Measurements from ENCODE around the gene UBFD1.

The UBFD1 gene

DNA sequence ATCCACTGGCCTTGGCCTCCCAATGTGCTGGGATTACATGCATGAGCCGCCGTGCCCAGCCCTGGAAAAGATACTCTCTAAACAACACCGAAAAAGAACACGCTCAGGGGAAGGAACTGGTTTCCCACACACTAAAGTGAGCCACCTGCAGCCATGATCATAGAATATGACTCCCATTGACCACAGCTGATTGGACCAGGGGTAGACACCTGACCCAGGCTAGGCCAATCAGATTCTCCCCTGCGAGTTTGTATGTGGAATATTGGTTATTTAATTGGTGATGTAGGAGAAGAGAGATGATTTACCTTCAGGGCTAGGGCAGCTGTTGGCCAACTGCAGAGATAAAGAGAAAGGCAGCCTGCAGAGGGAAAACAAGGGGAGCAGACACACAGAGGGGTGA, 38.2 kb upstream of the UBFD1 start:
- no peak overlapping the region for H3K4me3 ChIP-seq (ENCODE audit: low read length)
- TF ChIP-seq, protein P1, sequence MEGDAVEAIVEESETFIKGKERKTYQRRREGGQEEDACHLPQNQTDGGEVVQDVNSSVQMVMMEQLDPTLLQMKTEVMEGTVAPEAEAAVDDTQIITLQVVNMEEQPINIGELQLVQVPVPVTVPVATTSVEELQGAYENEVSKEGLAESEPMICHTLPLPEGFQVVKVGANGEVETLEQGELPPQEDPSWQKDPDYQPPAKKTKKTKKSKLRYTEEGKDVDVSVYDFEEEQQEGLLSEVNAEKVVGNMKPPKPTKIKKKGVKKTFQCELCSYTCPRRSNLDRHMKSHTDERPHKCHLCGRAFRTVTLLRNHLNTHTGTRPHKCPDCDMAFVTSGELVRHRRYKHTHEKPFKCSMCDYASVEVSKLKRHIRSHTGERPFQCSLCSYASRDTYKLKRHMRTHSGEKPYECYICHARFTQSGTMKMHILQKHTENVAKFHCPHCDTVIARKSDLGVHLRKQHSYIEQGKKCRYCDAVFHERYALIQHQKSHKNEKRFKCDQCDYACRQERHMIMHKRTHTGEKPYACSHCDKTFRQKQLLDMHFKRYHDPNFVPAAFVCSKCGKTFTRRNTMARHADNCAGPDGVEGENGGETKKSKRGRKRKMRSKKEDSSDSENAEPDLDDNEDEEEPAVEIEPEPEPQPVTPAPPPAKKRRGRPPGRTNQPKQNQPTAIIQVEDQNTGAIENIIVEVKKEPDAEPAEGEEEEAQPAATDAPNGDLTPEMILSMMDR (IDR thresholded peaks at IDR 0.05; ENCODE audit: insufficient read depth, low read depth, low read length, missing control alignments), result no peak
- no peak for DNase-seq (ENCODE audit: low read depth)

DNA sequence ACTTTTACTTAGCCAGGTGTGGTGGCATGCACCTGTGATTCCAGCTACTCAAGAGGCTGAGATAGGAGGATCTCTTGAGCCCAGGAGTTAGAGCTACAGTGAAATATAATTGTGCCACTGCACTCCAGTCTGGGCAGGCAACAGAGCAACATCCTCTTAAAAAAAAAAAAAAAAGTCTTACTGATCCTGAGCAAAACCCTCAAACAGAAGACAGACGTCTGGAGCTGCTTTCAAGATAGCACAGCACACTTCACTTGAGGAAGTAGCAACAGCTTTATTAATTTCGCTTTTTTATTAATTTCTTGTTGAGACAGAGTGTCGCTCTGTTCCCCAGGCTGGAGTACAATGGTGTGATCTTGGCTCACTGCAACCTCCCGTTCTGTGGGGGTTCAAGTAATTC, 37.0 kb upstream of the UBFD1 start:
- TF ChIP-seq, protein P1 (IDR thresholded peaks at IDR 0.05; ENCODE audit: insufficient read depth, low read depth, low read length, missing control alignments), result no peak
- no peak overlapping the region for H3K4me3 ChIP-seq (ENCODE audit: low read length)
- DNase-seq (ENCODE audit: low read depth), result no peak

DNA sequence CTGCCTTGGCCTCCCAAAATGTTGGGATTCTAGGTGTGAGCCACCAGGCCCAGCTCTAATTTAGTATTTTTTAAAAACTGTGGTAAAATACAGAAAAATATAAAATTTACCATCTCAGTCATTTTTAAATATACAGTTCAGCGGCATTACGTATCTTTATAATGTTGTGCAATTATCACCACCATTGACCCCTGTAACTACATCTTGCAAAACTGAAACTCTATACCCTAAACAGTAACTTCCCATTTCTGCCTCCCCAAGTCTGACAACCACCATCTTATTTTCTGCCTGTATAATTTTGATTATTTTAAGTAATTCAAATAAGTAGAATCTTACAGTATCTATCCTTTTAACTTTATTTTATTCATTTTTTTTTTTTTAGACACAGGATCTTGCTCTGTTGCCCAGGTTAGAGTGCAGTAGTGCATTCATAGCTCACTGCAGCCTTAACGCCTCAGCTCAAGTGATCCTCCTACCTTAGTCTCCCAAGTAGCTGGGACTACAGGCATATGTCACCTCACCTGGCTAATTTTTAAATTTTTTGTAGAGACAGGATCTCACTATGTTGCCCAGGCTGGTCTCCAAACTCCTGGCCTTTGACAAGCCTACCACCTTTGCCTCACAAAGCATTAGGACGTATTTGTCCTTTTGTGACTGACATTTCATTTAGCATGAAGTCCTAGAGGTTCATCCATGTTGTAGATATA, 36.3 kb upstream of the UBFD1 start:
- H3K4me3 ChIP-seq (ENCODE audit: low read length), result no peak overlapping the region
- DNase-seq (ENCODE audit: low read depth), result no peak
- TF ChIP-seq, protein P1 (IDR thresholded peaks at IDR 0.05; ENCODE audit: insufficient read depth, low read depth, low read length, missing control alignments), result no peak

DNA sequence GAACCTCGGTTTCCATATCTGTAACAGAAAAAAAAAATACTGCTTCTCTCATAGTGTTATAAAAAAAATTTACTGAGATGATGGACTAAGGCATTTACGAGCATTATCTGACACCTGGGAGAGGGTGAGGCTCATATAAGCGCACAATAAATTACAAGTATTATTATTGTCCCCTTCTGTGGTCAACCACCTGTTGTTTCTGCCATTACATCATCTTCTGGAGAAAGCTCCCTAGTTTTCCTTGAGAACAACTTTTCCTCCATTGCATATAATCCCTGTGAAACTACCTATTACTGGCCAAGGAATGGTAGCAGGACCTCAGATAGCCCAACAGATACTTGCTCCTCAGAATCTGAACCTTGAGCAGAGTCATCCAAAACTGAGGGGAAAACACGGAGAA, 35.6 kb upstream of the UBFD1 start:
- DNase-seq (ENCODE audit: low read depth), result no peak
- H3K4me3 ChIP-seq (ENCODE audit: low read length), result no peak overlapping the region
- TF ChIP-seq, protein P1 (IDR thresholded peaks at IDR 0.05; ENCODE audit: insufficient read depth, low read depth, low read length, missing control alignments), result no peak

DNA sequence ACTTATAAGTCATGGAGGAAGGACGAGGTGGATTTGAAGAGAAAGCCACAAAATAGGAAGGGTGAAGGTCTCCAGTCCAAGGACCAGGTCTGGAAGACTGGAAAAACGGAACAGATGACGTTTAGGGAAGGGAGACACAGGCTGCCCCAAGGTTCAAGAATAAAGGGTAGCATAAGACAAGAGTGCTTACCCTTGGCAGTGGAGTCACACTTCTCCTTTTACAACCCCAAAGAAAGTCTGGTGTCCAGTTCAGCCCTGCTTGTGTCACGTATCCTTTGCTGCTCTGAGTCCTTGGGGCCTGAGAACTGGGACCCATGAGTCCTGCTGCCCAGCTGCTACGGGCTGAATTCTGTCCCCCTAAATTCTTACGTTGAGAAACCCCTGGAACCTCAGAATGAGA, 34.2 kb upstream of the UBFD1 start:
- no peak for DNase-seq (ENCODE audit: low read depth)
- H3K4me3 ChIP-seq (ENCODE audit: low read length), result no peak overlapping the region
- TF ChIP-seq, protein P1 (IDR thresholded peaks at IDR 0.05; ENCODE audit: insufficient read depth, low read depth, low read length, missing control alignments), result no peak

DNA sequence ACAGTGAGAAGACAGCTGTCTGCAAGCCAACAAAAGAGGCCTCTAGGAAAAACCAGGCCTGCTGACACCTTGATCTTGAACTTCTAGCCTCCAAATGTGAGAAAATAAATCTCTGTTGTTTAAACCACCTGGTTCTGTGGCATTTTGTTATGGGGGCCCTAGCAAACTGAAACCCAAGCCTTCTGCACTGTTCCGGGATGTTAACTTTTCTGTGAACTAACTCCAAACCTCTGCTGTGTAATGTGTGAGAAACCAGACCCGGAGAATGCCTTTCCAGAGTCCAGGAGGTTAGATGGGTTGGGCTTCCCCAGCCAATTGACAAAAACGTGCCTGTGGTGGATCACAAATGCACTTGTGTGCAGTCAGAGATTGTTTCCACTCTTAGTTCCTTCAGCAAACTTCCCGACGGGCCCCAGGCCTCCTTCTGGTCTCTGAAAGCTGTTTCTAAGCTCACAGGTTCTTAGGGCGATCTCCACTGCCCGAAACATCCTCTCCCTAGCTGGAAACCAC, 33.6 kb upstream of the UBFD1 start:
- TF ChIP-seq, protein P1 (IDR thresholded peaks at IDR 0.05; ENCODE audit: insufficient read depth, low read depth, low read length, missing control alignments), result no peak
- no peak for DNase-seq (ENCODE audit: low read depth)
- H3K4me3 ChIP-seq (ENCODE audit: low read length), result no peak overlapping the region

DNA sequence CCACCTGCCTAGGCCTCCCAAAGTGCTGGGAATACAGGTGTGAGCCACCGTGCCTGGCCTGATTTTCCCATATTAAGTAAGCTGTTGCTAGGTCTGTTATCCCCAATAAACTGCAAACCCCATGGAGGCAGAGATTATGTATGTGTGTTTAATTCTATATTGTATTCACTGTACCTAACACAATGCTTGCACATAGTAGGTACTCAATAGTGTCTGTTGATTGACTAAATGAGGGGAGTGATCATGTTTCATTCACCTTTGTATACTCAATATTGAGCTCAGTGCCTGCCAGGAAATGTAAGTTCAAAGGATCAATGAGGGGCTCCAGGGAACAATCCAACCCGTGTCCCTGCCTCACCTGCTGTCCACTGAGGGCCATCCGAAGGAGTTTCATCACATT, 32.6 kb upstream of the UBFD1 start:
- H3K4me3 ChIP-seq (ENCODE audit: low read length), result no peak overlapping the region
- no peak for DNase-seq (ENCODE audit: low read depth)
- TF ChIP-seq, protein P1 (IDR thresholded peaks at IDR 0.05; ENCODE audit: insufficient read depth, low read depth, low read length, missing control alignments), result no peak
